HEK293 (cell line): ENCODE results near the gene CLMN.

Experiments used
- CTCF ChIA-PET: fragments of 350-600 bp; formaldehyde crosslinking; extraction: SDS; loops from one replicate; lab custom pipeline; 2021; ENCODE audit warnings: antibody characterized with exemption; lab: Yijun Ruan, JAX
- POLR2A ChIA-PET: fragments of 300-600 bp; formaldehyde crosslinking; extraction: SDS; loops from one replicate; lab custom pipeline; 2020; ENCODE audit warnings: antibody characterized with exemption, inconsistent platforms; lab: Yijun Ruan, JAX
- H3K27ac ChIP-seq: fragments of 200-500 bp; sonication (Bioruptor generic); 2 replicates; pipeline ENCODE4 v1.5.1; 2014; ENCODE audit warnings: low read depth, low read length, control low read depth, inconsistent platforms; ENCODE audit errors: extremely low read depth
- H3K36me3 ChIP-seq, 2 experiments: fragments of 200-500 bp in 1 of 2; sonication (Bioruptor generic) in 1 of 2; 1 replicate in 1 of 2; 2 replicates in 1 of 2; pipeline ENCODE4 v1.5.1; 2014 to 2017; ENCODE audit warnings: inconsistent platforms in 2 of 2, low read length in 2 of 2; ENCODE audit not compliant: control insufficient read depth in 2 of 2, insufficient read depth in 1 of 2
- H3K4me1 ChIP-seq: fragments of 200-500 bp; sonication (Bioruptor generic); 2 replicates; pipeline ENCODE4 v1.5.1; 2014; ENCODE audit warnings: mild to moderate bottlenecking, low read length, inconsistent platforms; ENCODE audit not compliant: control insufficient read depth, insufficient read depth
- H3K4me3 ChIP-seq: 2 replicates; pipeline ENCODE4 v1.5.1; 2011; ENCODE audit warnings: low read depth, mild to moderate bottlenecking, control low read depth, low read length, moderate library complexity
- H3K9me3 ChIP-seq: fragments of 200-500 bp; sonication (Bioruptor generic); 2 replicates; pipeline ENCODE4 v1.5.1; 2014; ENCODE audit warnings: low read depth, low read length, inconsistent platforms; ENCODE audit not compliant: control insufficient read depth, insufficient read depth
- KLF1 ChIP-seq: fragments of 450-650 bp; formaldehyde crosslinking; IDR thresholded peaks from 2 replicates; pipeline ENCODE4 v1.5.1; 2016; ENCODE audit warnings: missing biosample characterization, missing genetic modification characterization
- MYNN ChIP-seq: fragments of 450-650 bp; formaldehyde crosslinking; IDR thresholded peaks from 2 replicates; pipeline ENCODE4 v1.5.1; 2016; ENCODE audit warnings: missing biosample characterization, missing genetic modification characterization, borderline replicate concordance
- OSR2 ChIP-seq: fragments of 450-650 bp; formaldehyde crosslinking; IDR thresholded peaks from 2 replicates; pipeline ENCODE4 v1.5.1; 2016; ENCODE audit warnings: missing biosample characterization, missing genetic modification characterization
- SALL2 ChIP-seq: fragments of 450-650 bp; formaldehyde crosslinking; IDR thresholded peaks from 2 replicates; pipeline ENCODE4 v1.5.0; 2017; ENCODE audit warnings: missing biosample characterization, mild to moderate bottlenecking, missing genetic modification characterization, borderline replicate concordance
- SCRT2 ChIP-seq: fragments of 450-650 bp; formaldehyde crosslinking; IDR thresholded peaks from 2 replicates; pipeline ENCODE4 v1.5.1; 2016; ENCODE audit warnings: missing biosample characterization, missing genetic modification characterization
- YY1 ChIP-seq: fragments of 450-650 bp; formaldehyde crosslinking; IDR thresholded peaks from 2 replicates; pipeline ENCODE4 v1.5.1; 2018; ENCODE audit warnings: missing biosample characterization, missing genetic modification characterization
- ZBTB21 ChIP-seq: fragments of 450-650 bp; formaldehyde crosslinking; IDR thresholded peaks from 2 replicates; pipeline ENCODE4 v1.5.1; 2017; ENCODE audit warnings: missing biosample characterization, missing genetic modification characterization
- ZFP41 ChIP-seq: fragments of 450-650 bp; formaldehyde crosslinking; IDR thresholded peaks from 2 replicates; pipeline ENCODE4 v1.5.1; 2016; ENCODE audit warnings: missing biosample characterization, missing genetic modification characterization, borderline replicate concordance
- ZNF10 ChIP-seq: fragments of 450-650 bp; formaldehyde crosslinking; IDR thresholded peaks from 2 replicates; pipeline ENCODE4 v1.5.1; 2017; ENCODE audit warnings: missing biosample characterization, missing genetic modification characterization
- ZNF184 ChIP-seq: fragments of 450-650 bp; IDR thresholded peaks from 2 replicates; pipeline ENCODE4 v1.5.1; 2018; ENCODE audit warnings: missing biosample characterization, mild to moderate bottlenecking, missing genetic modification characterization
- ZNF24 ChIP-seq: fragments of 450-650 bp; formaldehyde crosslinking; IDR thresholded peaks from 2 replicates; pipeline ENCODE4 v1.5.1; 2016; ENCODE audit warnings: missing biosample characterization, missing genetic modification characterization
- ZNF366 ChIP-seq: fragments of 450-650 bp; formaldehyde crosslinking; conservative IDR thresholded peaks from 2 replicates; pipeline ENCODE4 v1.5.1; 2016; ENCODE audit warnings: missing biosample characterization, missing genetic modification characterization
- ZNF473 ChIP-seq: fragments of 450-650 bp; formaldehyde crosslinking; IDR thresholded peaks from 2 replicates; pipeline ENCODE4 v1.5.1; 2017; ENCODE audit warnings: missing biosample characterization, missing genetic modification characterization
- ZNF830 ChIP-seq: fragments of 450-650 bp; IDR thresholded peaks from 2 replicates; pipeline ENCODE4 v1.5.0; 2018; ENCODE audit warnings: missing biosample characterization, missing genetic modification characterization, low read depth, mild to moderate bottlenecking, moderate library complexity
- TF ChIP-seq, protein P1 (sequence below): sonication (generic); formaldehyde crosslinking; IDR thresholded peaks from 2 replicates; pipeline ENCODE4 v1.8.1; 2022; ENCODE audit warnings: mild to moderate bottlenecking, moderate library complexity, missing genetic modification reagents
- TF ChIP-seq, protein P2 (sequence below): fragments of 450-650 bp; formaldehyde crosslinking; IDR thresholded peaks from 2 replicates; pipeline ENCODE4 v1.5.1; 2016; ENCODE audit warnings: missing biosample characterization, missing genetic modification characterization
- TF ChIP-seq, protein P3 (sequence below): fragments of 450-650 bp; formaldehyde crosslinking; IDR thresholded peaks from 2 replicates; pipeline ENCODE4 v1.5.1; 2016; ENCODE audit warnings: missing biosample characterization, missing genetic modification characterization
- TF ChIP-seq, protein P4 (sequence below): fragments of 450-650 bp; formaldehyde crosslinking; IDR thresholded peaks from 2 replicates; pipeline ENCODE4 v1.5.1; 2016; ENCODE audit warnings: missing biosample characterization, missing genetic modification characterization
- TF ChIP-seq, protein P5 (sequence below): fragments of 450-650 bp; formaldehyde crosslinking; IDR thresholded peaks from 2 replicates; pipeline ENCODE4 v1.5.1; 2016; ENCODE audit warnings: missing biosample characterization, missing genetic modification characterization, borderline replicate concordance

Gene CLMN

DNA sequence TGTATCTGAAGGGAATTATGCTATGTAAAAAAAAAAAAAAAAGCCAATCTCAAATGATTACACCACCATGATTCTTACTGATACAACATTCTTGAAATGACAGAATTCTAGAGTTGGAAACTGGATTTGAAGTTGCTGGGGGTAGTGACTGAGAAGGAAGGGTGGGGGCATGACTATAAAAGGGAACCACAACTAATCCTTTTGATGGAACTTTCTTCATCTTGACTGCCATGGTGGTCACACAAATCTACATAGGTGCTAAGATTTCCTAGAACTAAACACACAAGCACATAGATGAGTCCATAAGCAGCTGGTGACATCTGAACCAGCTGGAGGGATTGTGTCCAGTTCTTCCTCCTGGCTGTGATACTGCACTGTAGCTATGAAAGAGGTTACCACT, 51.4 kb downstream of the CLMN start:
- CTCF ChIA-PET = interaction anchor here (0.6 kb wide), 1 partner anchor 57 kb away, joined by 3 read pairs; no protein-coding TSS in a partner anchor
- Histone ChIP-seq H3K9me3 (no peaks in the 10 kb centered on the region), H3K36me3 (no peaks in the 10 kb centered on the region), H3K4me1 (0 out of 2 replicates have a peak, but pooled peaks cover 2% of the 10 kb centered on the region), H3K27ac (no peak overlapping the region), H3K4me3 (no peak overlapping the region)
- TF ChIP-seq YY1 (tag by site-specific recombination) = no peak
- no peak for TF ChIP-seq ZNF24
- TF ChIP-seq MYNN (tag by site-specific recombination) = no peak
- TF ChIP-seq, protein P1, sequence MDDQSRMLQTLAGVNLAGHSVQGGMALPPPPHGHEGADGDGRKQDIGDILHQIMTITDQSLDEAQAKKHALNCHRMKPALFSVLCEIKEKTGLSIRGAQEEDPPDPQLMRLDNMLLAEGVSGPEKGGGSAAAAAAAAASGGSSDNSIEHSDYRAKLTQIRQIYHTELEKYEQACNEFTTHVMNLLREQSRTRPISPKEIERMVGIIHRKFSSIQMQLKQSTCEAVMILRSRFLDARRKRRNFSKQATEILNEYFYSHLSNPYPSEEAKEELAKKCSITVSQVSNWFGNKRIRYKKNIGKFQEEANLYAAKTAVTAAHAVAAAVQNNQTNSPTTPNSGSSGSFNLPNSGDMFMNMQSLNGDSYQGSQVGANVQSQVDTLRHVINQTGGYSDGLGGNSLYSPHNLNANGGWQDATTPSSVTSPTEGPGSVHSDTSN (CRISPR knock-in tag) = no peak
- TF ChIP-seq, protein P2, sequence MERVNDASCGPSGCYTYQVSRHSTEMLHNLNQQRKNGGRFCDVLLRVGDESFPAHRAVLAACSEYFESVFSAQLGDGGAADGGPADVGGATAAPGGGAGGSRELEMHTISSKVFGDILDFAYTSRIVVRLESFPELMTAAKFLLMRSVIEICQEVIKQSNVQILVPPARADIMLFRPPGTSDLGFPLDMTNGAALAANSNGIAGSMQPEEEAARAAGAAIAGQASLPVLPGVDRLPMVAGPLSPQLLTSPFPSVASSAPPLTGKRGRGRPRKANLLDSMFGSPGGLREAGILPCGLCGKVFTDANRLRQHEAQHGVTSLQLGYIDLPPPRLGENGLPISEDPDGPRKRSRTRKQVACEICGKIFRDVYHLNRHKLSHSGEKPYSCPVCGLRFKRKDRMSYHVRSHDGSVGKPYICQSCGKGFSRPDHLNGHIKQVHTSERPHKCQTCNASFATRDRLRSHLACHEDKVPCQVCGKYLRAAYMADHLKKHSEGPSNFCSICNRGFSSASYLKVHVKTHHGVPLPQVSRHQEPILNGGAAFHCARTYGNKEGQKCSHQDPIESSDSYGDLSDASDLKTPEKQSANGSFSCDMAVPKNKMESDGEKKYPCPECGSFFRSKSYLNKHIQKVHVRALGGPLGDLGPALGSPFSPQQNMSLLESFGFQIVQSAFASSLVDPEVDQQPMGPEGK (tag by site-specific recombination) = no peak
- no peak for TF ChIP-seq SALL2 (tag by site-specific recombination)
- POLR2A ChIA-PET = no interaction called here

DNA sequence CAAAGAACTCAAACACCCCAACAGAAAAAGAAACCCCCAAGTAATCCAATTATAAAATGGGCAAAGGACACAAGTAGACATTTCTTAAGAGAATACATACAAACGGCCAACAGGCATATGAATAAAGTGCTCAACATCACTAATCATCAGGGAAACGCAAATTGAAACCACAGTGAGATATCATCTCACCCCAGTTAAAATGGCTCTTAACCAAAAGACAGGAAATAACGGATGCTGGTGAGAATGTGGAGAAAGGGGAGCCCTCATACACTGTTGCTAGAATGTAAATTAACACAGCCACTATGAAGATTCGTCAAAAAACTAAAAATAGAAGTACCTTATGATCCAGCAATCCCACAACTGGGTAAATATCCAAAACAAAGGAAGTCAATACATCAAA, 52.4 kb downstream of the CLMN start:
- Histone ChIP-seq H3K9me3 (no peaks in the 10 kb centered on the region), H3K4me3 (no peak overlapping the region), H3K4me1 (0 out of 2 replicates have a peak, but pooled peaks cover 2% of the 10 kb centered on the region), H3K27ac (no peak overlapping the region), H3K36me3 (no peaks in the 10 kb centered on the region)
- CTCF ChIA-PET = no interaction called here
- TF ChIP-seq ZFP41 (tag by site-specific recombination) = no peak
- TF ChIP-seq ZNF473 (tag by site-specific recombination) = no peak
- TF ChIP-seq ZNF830 = no peak
- POLR2A ChIA-PET = no interaction called here

DNA sequence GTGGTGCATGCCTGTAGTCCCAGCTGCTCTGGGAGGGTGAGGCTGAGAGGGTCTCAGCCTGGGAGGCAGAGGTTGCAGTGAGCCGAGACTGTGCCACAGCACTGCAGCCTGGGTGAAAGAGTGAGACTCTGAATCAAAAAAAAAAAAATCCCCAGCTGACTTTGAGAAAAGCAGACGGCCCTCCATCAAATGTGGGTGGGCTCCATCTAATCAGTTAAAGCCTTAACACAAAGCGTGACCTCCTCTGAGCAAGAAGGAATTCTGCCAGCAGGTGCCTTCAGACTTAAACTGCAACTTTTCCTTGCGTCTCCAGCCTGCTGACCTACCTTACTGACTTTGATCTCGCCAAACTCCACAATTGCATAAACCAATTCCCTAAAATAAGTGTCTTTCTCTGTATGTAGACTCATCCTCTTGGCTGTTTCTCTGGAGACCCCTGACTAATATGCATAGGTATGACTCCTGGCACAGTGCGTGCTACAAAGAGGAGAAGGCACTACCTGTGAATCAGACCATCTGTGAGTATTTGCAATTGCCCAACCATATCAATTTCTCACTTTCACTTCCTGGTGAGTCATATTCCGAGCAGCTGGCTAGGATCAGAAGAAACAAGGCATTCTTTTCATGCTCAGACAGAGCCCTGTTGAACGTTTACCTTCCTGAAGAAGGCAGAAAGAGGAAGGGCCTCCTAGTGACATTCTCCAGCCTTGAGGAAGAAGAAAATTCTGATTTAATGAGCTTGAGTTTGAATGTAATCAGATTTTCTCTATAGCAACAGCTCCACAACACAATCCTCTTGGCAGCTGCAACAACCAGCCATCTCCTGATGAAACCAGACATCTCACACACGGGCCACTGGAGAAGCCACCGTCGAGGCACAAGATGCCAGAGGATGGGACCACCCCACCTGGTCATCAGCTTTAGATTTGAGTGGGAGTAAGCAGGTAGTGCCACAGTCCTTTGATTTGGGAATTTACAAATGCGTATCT, 54.3 kb downstream of the CLMN start:
- Histone ChIP-seq H3K36me3 (no peaks in the 10 kb centered on the region), H3K4me3 (no peak overlapping the region), H3K4me1 (0 out of 2 replicates have a peak, but pooled peaks cover 2% of the 10 kb centered on the region), H3K27ac (no peak overlapping the region), H3K9me3 (no peaks in the 10 kb centered on the region)
- POLR2A ChIA-PET = no interaction called here
- CTCF ChIA-PET = interaction anchor here (0.6 kb wide), 1 partner anchor 576 kb away, joined by 3 read pairs; no protein-coding TSS in a partner anchor
- TF ChIP-seq SCRT2 (tag by site-specific recombination) (peak; percentile 96), OSR2 (peak; percentile 16; the same call in 1 of the 2 replicates), ZNF10 (tag by site-specific recombination) (peak; percentile 81), ZNF366 (tag by site-specific recombination) (peak; percentile 79), ZNF24 (0 out of 2 replicates have a peak, but pooled peaks have one; percentile 33), ZNF184 (tag by site-specific recombination) (0 out of 2 replicates have a peak, but pooled peaks have one; percentile 41), KLF1 (tag by site-specific recombination) (no peak), ZBTB21 (tag by site-specific recombination) (0 out of 2 replicates have a peak, but pooled peaks have one; percentile 18)
- TF ChIP-seq, protein P3, sequence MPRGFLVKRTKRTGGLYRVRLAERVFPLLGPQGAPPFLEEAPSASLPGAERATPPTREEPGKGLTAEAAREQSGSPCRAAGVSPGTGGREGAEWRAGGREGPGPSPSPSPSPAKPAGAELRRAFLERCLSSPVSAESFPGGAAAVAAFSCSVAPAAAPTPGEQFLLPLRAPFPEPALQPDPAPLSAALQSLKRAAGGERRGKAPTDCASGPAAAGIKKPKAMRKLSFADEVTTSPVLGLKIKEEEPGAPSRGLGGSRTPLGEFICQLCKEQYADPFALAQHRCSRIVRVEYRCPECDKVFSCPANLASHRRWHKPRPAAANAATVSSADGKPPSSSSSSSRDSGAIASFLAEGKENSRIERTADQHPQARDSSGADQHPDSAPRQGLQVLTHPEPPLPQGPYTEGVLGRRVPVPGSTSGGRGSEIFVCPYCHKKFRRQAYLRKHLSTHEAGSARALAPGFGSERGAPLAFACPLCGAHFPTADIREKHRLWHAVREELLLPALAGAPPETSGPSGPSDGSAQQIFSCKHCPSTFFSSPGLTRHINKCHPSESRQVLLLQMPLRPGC (tag by site-specific recombination) = peak; percentile 92
- TF ChIP-seq, protein P4, sequence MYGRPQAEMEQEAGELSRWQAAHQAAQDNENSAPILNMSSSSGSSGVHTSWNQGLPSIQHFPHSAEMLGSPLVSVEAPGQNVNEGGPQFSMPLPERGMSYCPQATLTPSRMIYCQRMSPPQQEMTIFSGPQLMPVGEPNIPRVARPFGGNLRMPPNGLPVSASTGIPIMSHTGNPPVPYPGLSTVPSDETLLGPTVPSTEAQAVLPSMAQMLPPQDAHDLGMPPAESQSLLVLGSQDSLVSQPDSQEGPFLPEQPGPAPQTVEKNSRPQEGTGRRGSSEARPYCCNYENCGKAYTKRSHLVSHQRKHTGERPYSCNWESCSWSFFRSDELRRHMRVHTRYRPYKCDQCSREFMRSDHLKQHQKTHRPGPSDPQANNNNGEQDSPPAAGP = no peak
- TF ChIP-seq, protein P5, sequence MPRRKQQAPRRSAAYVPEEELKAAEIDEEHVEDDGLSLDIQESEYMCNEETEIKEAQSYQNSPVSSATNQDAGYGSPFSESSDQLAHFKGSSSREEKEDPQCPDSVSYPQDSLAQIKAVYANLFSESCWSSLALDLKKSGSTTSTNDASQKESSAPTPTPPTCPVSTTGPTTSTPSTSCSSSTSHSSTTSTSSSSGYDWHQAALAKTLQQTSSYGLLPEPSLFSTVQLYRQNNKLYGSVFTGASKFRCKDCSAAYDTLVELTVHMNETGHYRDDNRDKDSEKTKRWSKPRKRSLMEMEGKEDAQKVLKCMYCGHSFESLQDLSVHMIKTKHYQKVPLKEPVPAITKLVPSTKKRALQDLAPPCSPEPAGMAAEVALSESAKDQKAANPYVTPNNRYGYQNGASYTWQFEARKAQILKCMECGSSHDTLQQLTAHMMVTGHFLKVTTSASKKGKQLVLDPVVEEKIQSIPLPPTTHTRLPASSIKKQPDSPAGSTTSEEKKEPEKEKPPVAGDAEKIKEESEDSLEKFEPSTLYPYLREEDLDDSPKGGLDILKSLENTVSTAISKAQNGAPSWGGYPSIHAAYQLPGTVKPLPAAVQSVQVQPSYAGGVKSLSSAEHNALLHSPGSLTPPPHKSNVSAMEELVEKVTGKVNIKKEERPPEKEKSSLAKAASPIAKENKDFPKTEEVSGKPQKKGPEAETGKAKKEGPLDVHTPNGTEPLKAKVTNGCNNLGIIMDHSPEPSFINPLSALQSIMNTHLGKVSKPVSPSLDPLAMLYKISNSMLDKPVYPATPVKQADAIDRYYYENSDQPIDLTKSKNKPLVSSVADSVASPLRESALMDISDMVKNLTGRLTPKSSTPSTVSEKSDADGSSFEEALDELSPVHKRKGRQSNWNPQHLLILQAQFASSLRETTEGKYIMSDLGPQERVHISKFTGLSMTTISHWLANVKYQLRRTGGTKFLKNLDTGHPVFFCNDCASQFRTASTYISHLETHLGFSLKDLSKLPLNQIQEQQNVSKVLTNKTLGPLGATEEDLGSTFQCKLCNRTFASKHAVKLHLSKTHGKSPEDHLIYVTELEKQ (tag by site-specific recombination) = peak; percentile 39; the same call in 1 of the 2 replicates
